HG02938 (cell line): ENCODE data around the gene RPS6KA2.
"Not testable (repeated sequence)": the region's sequence is repeated elsewhere in the genome, so short reads cannot be mapped to it uniquely, and the experiment has no call there.

Experiments
- ATAC-seq: cut with Tn5 transposase; IDR thresholded peaks from one replicate; pipeline ENCODE4 v1.9.1; 2021; ENCODE audit warnings: mild to moderate bottlenecking, moderate library complexity; ENCODE audit not compliant: unreplicated experiment

RPS6KA2 gene

GRCh38 chr6:166411271-166411670, 215.8 kb downstream of the RPS6KA2 start:
- ATAC-seq: no peak

- no peak for ATAC-seq
Observed at GRCh38 chr6:166410426-166410935, 216.6 kb downstream of the RPS6KA2 start.

GRCh38 chr6:166408936-166409755, 217.9 kb downstream of the RPS6KA2 start:
- ATAC-seq: no peak

- ATAC-seq: no peak
Observed at GRCh38 chr6:166406197-166406596, 220.9 kb downstream of the RPS6KA2 start.

- no peak for ATAC-seq
Observed at GRCh38 chr6:166405386-166405785, 221.7 kb downstream of the RPS6KA2 start.

GRCh38 chr6:166402582-166403277, 224.3 kb downstream of the RPS6KA2 start:
- ATAC-seq: no peak

- peak; percentile 69 for ATAC-seq
Observed at GRCh38 chr6:166400649-166401250, 226.3 kb downstream of the RPS6KA2 start.

GRCh38 chr6:166400181-166400580, 226.9 kb downstream of the RPS6KA2 start:
- ATAC-seq: no peak

GRCh38 chr6:166398348-166398747, 228.7 kb downstream of the RPS6KA2 start:
- ATAC-seq: no peak

GRCh38 chr6:166397849-166398248, 229.2 kb downstream of the RPS6KA2 start:
- no peak for ATAC-seq

- ATAC-seq: no peak
Observed at GRCh38 chr6:166395778-166396177, 231.3 kb downstream of the RPS6KA2 start.

GRCh38 chr6:166395351-166395750, 231.7 kb downstream of the RPS6KA2 start:
- no peak for ATAC-seq

GRCh38 chr6:166394036-166394892, 232.8 kb downstream of the RPS6KA2 start:
- no peak for ATAC-seq

- ATAC-seq: no peak
Observed at GRCh38 chr6:166393535-166393823, 233.6 kb downstream of the RPS6KA2 start.

GRCh38 chr6:166392755-166393534, 234.1 kb downstream of the RPS6KA2 start:
- ATAC-seq: not testable (repeated sequence)

GRCh38 chr6:166389119-166389518, 237.9 kb downstream of the RPS6KA2 start:
- ATAC-seq: no peak

GRCh38 chr6:166388290-166389004, 238.6 kb downstream of the RPS6KA2 start:
- ATAC-seq: no peak

GRCh38 chr6:166387642-166388289, 239.3 kb downstream of the RPS6KA2 start:
- ATAC-seq: no peak

GRCh38 chr6:166387098-166387497, 240.0 kb downstream of the RPS6KA2 start:
- ATAC-seq: not testable (repeated sequence)
